GM23338 (cell line): ENCODE measurements around the gene ASTN1.

ENCODE experiments used
- EZH2 ChIP-seq: fragments of 200-600 bp; sonication (generic); IDR thresholded peaks from one replicate; pipeline ENCODE4 v1.8.0; 2017; ENCODE audit warnings: antibody characterized with exemption, mild to moderate bottlenecking, low read depth; ENCODE audit not compliant: unreplicated experiment
- TF ChIP-seq, protein P1 (sequence below), 2 experiments: fragments of 200-600 bp in 1 of 2; sonication (generic) in 1 of 2; conservative IDR thresholded peaks; 2 replicates each; pipeline versions ENCODE4 v1.5.1 to v1.6.1; 2016 to 2017; ENCODE audit warnings: antibody characterized with exemption in 2 of 2, low read depth in 2 of 2, mild to moderate bottlenecking in 2 of 2, moderate library complexity in 1 of 2

GRCh38 chr1:176989754-176990153 lies 174.8 kb downstream of the ASTN1 start:
- TF ChIP-seq, protein P1, sequence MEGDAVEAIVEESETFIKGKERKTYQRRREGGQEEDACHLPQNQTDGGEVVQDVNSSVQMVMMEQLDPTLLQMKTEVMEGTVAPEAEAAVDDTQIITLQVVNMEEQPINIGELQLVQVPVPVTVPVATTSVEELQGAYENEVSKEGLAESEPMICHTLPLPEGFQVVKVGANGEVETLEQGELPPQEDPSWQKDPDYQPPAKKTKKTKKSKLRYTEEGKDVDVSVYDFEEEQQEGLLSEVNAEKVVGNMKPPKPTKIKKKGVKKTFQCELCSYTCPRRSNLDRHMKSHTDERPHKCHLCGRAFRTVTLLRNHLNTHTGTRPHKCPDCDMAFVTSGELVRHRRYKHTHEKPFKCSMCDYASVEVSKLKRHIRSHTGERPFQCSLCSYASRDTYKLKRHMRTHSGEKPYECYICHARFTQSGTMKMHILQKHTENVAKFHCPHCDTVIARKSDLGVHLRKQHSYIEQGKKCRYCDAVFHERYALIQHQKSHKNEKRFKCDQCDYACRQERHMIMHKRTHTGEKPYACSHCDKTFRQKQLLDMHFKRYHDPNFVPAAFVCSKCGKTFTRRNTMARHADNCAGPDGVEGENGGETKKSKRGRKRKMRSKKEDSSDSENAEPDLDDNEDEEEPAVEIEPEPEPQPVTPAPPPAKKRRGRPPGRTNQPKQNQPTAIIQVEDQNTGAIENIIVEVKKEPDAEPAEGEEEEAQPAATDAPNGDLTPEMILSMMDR (conservative IDR thresholded peaks at IDR 0.05; ENCODE audit: low read depth in 2 of 2) = no peak
- no peak for TF ChIP-seq EZH2
